GM18519 (cell line): Measurements from ENCODE around the gene MMP23B.
"Not testable (repeated sequence)": the region's sequence is repeated elsewhere in the genome, so short reads cannot be mapped to it uniquely, and the experiment has no call there.

Experiments used
- ATAC-seq: cut with Tn5 transposase; IDR thresholded peaks from one replicate; pipeline ENCODE4 v1.9.1; 2021; ENCODE audit warnings: mild to moderate bottlenecking, moderate library complexity; ENCODE audit not compliant: unreplicated experiment, low FRiP score

The MMP23B gene

DNA sequence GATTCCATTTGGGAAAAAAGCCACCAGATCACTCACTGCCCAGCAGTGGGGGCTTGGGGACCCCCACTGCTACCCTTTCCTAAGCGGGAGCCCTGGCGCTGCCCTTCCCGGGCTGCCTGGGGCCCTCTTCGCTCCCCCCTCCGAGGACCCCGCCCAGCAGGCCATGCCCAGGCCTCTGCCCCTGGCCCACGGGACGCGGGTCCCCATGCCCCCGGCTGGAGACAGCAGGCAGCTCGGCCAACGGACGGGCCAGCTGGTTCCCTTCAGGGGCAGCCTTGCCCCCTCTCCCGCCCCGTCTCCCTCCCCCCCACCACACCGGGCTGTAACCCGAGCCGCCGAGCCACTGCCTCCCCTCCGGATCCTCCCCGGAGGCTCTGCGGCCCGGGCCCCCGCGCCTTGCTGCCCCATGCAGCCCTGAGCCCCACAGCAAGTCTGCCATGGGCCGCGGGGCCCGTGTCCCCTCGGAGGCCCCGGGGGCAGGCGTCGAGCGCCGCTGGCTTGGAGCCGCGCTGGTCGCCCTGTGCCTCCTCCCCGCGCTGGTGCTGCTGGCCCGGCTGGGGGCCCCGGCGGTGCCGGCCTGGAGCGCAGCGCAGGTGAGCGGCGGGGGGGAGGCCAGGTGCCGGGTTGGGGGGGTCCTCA is at the start of gene MMP23B:
Gene MMP23B (plus strand): TSS at position 392 of the 639 bp plus-strand sequence. CDS start 46 bp downstream, at position 438.
- ATAC-seq = no peak

GRCh38 chr1:1582585-1583346 is 49.2 kb upstream of the MMP23B start:
- ATAC-seq = no peak

DNA sequence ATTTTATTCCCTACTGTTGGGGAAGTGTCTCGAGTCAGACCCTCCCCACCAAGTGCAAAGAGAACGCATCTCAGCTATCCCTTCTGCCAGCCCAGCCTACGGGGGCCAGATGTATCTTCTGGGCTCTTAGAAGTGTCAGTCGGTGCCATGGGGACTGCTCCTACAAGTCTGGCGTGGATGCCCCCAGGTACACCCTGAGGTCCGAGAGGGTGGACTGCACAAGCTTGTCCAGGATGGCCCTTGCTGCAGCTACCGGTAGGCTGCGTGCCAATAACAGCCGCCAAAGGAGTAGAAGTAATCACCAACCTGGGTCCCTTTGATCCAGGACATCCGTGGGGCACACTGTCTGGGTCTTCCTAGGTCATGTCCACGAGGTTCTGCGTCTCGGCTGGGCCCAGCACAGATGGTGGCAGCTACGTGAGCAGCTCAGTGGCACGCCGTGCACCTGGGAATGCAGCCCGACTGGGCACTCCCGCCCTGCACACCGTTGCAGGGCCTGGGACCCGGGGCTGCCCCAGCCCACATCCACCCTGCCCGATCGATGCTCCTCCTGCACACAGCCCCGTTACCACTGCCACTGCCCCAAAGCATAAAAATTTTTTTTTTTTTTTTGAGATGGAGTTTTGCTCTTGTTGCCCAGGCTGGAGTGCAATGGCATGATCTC is 48.5 kb upstream of the MMP23B start:
- ATAC-seq = no peak

GRCh38 chr1:1591452-1591851 is 40.5 kb upstream of the MMP23B start:
- no peak for ATAC-seq

GRCh38 chr1:1593834-1594601 is 38.0 kb upstream of the MMP23B start:
- ATAC-seq = no peak

- no peak for ATAC-seq
Measured at GRCh38 chr1:1594602-1595260, 37.2 kb upstream of the MMP23B start.

DNA sequence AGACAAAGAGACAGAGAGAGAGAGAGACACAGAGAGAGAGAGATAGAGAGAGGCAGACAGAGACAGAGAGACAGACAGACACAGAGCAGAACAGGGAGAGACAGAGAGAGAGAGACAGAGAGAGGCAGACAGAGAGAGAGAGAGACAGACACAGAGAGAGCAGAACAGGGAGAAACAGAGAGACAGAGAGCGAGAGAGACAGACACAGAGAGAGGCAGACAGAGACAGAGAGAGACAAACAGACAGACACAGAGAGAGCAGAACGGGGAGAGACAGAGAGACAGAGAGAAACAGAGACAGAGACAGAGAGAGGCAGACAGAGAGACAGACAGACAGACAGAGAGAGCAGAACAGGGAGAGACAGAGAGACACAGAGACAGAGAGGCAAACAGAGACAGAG is 36.6 kb upstream of the MMP23B start:
- ATAC-seq = not testable (repeated sequence)

DNA sequence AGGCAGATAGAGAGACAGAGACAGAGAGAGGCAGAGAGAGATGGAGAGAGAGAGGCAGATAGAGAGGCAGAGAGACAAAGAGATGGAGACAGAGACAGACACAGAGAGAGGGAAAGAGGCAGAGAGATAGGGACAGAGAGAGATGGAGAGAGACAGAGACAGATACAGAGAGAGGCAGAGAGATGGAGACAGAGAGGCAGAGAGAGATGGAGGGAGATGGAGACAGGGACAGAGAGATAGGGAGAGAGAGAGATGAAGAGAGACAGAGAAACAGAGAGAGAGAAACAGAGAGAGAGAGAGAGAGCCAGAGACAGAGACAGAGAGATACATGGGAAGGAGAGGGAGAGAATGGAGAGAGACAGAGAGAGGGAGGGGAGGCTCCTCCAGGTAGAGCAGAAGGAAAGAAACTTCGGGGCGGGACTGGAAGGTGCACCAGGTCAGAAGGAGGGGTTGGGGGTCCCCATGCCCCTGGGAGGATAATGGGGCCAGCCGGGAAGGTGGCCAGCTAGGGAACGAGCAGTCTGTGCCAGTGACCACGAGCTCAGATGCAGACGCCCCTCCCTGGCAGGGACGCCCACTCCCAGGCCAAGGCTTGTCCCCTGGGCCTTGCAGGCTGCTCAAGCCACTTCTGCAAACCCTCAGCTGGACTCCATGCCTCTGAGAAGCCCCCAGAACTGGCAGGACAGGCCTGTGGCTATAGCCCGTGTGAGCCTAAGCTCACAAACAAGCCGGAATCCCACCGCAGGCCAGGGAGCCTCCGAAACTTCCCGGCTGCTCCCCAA is 35.3 kb upstream of the MMP23B start:
- no peak for ATAC-seq

GRCh38 chr1:1597275-1597930 is 34.6 kb upstream of the MMP23B start:
- no peak for ATAC-seq

GRCh38 chr1:1598051-1598719 is 33.8 kb upstream of the MMP23B start:
- no peak for ATAC-seq

DNA sequence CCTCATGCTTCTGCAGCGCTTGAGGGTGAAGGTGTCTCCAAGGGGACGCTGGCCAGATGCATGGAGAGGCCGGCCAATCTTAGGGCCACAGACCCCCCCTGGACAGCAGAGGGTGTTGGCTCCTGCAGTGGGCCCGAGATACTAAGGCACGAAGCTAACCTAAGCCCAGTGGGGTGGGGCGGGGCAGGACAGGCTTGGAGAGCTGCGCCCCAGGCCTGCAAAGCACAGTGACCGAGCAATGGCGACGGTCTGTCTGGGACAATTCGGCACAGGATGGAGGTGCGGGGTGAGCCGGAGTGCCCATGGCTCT is 33.3 kb upstream of the MMP23B start:
- no peak for ATAC-seq

GRCh38 chr1:1599030-1599934 is 32.7 kb upstream of the MMP23B start:
- ATAC-seq = no peak

DNA sequence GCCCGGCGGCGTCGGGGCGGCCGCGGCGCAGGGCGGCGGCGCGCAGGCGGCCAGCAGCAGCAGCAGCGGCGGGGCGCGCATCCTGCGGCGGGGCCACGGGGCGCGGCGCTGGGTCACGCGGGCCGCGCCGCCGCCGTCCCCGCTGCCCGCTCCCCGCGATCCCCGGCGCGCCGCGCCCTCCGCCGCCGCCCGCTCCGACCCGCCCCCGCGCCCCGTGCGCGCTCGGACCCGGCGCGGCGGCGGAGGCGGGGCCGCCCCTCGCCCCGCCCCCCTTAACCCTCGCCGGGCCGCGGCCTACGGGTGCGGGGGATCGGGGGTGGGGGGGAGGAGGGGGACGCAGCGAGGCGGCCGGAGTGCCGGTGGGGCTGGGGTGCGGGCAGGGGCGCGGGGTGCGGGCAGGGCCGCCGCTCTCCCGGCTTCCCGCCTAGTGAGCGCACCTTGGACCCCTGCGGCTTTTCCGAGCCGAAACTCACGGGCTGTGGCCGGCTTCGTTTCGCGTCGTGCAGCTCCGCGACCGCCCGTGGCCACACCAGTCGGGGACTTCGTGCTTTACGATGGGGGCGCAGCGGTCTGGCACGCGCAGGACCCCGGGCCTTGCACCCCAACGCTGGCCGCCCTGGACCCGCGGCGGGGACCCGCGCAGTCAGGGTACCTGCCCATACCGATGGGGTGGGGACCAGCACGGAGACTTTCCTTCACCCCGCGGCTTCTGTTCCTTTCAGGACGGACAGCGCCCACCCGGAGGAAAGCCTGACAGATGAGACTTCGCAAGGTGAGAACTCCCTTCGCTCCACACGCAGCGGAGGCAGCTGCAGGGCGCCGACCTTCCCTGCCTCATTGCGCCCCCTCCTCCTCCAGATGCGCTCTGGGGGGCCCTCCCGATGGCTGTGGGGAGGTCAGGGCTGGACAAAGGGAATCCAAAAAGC is 31.8 kb upstream of the MMP23B start, which contains the start of gene FNDC10:
Gene FNDC10 (minus strand): TSS at position 201 of the 926 bp plus-strand sequence. CDS start 120 bp downstream, at position 81.
- ATAC-seq = no peak

- ATAC-seq = no peak
Measured at GRCh38 chr1:1600861-1601563, 31.0 kb upstream of the MMP23B start.

DNA sequence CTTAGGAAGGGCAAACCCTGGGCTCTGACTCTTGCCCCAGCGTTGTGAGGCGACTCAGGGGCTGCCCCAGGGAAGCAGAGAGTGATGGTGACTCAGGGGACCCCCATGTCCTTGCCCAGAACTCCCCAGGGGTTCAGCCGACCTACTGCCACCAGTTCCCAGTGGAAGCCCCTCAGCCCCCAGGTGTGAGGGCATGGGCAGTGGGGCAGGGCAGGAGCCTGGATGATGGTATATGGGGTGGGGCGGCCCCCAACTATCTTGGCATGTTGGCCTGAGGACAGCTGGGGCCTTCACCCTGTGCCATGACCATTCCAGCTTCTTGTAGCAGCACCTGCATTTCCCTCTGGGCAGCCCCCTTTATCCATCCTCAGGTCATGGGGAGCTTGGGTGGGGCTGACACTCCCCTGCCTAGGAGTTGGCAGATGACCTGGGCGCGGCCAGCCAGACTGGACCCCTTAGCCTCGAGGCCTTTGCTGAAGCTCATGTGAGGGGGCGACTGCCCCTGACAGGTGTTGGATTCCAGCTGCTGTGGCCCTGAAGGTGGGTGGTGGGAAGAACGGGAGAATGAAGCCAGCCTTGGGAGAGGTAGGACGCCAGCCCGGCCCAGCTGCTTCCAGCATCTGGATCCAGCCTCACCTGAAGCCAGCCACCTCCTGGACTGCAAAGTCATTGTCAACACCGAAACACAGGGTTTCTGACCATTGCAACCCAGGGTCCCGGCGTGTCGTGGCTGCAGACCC is 30.2 kb upstream of the MMP23B start:
- no peak for ATAC-seq
